ENCODE data around the gene CYB5D1. TPM values are rescaled to one million over a fixed set of nuclear protein-coding genes. Genes with fewer than 3 reads are reported as not detected.

CYB5D1 gene
- total and polyA plus RNA-seq, 2 of the 8 experiments (the other 6 are each of a cell fraction or from before 2014, with no cell fraction given), result 11.0 to 18.0 TPM

GRCh38 chr17:7884581-7885366, 27.0 kb downstream of the CYB5D1 start (continued):
- TF ChIP-seq, protein P1, sequence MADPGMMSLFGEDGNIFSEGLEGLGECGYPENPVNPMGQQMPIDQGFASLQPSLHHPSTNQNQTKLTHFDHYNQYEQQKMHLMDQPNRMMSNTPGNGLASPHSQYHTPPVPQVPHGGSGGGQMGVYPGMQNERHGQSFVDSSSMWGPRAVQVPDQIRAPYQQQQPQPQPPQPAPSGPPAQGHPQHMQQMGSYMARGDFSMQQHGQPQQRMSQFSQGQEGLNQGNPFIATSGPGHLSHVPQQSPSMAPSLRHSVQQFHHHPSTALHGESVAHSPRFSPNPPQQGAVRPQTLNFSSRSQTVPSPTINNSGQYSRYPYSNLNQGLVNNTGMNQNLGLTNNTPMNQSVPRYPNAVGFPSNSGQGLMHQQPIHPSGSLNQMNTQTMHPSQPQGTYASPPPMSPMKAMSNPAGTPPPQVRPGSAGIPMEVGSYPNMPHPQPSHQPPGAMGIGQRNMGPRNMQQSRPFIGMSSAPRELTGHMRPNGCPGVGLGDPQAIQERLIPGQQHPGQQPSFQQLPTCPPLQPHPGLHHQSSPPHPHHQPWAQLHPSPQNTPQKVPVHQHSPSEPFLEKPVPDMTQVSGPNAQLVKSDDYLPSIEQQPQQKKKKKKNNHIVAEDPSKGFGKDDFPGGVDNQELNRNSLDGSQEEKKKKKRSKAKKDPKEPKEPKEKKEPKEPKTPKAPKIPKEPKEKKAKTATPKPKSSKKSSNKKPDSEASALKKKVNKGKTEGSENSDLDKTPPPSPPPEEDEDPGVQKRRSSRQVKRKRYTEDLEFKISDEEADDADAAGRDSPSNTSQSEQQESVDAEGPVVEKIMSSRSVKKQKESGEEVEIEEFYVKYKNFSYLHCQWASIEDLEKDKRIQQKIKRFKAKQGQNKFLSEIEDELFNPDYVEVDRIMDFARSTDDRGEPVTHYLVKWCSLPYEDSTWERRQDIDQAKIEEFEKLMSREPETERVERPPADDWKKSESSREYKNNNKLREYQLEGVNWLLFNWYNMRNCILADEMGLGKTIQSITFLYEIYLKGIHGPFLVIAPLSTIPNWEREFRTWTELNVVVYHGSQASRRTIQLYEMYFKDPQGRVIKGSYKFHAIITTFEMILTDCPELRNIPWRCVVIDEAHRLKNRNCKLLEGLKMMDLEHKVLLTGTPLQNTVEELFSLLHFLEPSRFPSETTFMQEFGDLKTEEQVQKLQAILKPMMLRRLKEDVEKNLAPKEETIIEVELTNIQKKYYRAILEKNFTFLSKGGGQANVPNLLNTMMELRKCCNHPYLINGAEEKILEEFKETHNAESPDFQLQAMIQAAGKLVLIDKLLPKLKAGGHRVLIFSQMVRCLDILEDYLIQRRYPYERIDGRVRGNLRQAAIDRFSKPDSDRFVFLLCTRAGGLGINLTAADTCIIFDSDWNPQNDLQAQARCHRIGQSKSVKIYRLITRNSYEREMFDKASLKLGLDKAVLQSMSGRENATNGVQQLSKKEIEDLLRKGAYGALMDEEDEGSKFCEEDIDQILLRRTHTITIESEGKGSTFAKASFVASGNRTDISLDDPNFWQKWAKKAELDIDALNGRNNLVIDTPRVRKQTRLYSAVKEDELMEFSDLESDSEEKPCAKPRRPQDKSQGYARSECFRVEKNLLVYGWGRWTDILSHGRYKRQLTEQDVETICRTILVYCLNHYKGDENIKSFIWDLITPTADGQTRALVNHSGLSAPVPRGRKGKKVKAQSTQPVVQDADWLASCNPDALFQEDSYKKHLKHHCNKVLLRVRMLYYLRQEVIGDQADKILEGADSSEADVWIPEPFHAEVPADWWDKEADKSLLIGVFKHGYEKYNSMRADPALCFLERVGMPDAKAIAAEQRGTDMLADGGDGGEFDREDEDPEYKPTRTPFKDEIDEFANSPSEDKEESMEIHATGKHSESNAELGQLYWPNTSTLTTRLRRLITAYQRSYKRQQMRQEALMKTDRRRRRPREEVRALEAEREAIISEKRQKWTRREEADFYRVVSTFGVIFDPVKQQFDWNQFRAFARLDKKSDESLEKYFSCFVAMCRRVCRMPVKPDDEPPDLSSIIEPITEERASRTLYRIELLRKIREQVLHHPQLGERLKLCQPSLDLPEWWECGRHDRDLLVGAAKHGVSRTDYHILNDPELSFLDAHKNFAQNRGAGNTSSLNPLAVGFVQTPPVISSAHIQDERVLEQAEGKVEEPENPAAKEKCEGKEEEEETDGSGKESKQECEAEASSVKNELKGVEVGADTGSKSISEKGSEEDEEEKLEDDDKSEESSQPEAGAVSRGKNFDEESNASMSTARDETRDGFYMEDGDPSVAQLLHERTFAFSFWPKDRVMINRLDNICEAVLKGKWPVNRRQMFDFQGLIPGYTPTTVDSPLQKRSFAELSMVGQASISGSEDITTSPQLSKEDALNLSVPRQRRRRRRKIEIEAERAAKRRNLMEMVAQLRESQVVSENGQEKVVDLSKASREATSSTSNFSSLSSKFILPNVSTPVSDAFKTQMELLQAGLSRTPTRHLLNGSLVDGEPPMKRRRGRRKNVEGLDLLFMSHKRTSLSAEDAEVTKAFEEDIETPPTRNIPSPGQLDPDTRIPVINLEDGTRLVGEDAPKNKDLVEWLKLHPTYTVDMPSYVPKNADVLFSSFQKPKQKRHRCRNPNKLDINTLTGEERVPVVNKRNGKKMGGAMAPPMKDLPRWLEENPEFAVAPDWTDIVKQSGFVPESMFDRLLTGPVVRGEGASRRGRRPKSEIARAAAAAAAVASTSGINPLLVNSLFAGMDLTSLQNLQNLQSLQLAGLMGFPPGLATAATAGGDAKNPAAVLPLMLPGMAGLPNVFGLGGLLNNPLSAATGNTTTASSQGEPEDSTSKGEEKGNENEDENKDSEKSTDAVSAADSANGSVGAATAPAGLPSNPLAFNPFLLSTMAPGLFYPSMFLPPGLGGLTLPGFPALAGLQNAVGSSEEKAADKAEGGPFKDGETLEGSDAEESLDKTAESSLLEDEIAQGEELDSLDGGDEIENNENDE (IDR thresholded peaks at IDR 0.05; ENCODE audit: insufficient replicate concordance, low read length), result no peak
- no peak for TF ChIP-seq GABPA (IDR thresholded peaks at IDR 0.05; ENCODE audit: borderline replicate concordance, insufficient read depth, low read length)
- TF ChIP-seq HDAC6 (IDR thresholded peaks at IDR 0.05; ENCODE audit: low read depth, low read length), result no peak
- TF ChIP-seq ZNF274 (IDR thresholded peaks at IDR 0.05; ENCODE audit: borderline replicate concordance, extremely low read depth, low read length), result no peak
- no peak for TF ChIP-seq SRF (IDR thresholded peaks at IDR 0.05; ENCODE audit: low read depth, low read length)
- no peak for TF ChIP-seq RBBP5 (IDR thresholded peaks at IDR 0.05; ENCODE audit: borderline replicate concordance, low read depth, low read length)

Measured in H1 (cell line).